HG03280 (cell line): Measurements from ENCODE around the gene POSTN.
"Not testable (repeated sequence)": the region's sequence is repeated elsewhere in the genome, so short reads cannot be mapped to it uniquely, and the experiment has no call there.

ENCODE experiments used
- ATAC-seq: cut with Tn5 transposase; IDR thresholded peaks from one replicate; pipeline ENCODE4 v1.9.1; 2021; ENCODE audit warnings: mild to moderate bottlenecking, moderate library complexity; ENCODE audit not compliant: unreplicated experiment

POSTN gene

DNA sequence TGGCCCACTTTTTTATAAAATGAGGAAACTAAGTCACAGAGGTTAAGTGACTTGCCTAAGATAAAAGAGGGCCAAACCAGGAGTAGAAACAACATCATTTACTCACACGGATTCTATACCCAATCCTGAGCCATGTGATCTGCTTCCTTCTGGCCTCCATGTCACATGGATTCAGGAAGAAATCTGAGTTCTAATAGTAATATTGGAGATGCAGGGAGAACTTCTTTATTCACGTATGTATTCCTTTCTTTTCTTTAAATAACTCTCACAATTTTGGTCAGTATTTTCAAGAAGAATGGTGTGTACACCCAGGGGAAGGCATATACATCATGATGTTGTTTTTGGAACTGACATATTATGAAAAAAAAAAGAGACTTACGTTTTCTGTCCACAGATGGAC is 1.8 kb downstream of the POSTN start:
- ATAC-seq: no peak

DNA sequence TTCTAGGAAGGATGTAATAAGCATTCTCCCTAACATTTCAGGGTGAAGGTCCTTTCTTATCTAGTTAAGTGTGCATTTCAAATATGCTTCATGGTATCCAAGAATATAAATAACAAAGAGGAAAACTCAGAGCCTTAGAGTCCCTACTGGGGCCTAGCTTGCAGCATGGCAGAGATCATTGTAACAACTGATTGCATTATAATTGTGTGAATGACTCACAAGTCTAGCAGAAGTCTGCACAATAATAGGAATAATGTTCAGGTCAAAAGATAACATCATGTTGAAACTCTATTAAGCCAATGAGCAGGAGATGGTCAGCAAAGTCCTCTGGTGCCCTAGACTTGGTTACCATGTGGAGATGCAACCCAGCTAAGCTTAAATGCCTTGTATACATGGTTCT is 3.4 kb downstream of the POSTN start:
- no peak for ATAC-seq

DNA sequence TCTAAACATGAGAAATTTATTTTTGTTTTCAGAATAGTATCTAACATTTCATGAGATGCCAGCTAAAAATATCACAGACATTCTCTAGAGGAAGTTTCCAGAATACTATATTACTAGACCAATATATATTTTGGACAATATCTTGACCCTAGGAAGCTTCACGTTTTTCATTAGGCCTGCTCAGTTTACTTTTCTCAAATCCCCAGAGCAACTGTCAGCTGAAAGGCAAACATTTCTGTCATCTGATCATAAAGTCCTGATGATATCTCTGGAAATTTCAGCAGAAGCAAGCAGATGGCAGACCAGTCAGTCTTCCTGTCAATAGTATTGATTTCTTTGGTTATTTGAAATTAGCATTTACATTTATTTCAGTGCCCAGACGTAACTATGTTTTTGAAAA is 4.0 kb downstream of the POSTN start:
- ATAC-seq: no peak

DNA sequence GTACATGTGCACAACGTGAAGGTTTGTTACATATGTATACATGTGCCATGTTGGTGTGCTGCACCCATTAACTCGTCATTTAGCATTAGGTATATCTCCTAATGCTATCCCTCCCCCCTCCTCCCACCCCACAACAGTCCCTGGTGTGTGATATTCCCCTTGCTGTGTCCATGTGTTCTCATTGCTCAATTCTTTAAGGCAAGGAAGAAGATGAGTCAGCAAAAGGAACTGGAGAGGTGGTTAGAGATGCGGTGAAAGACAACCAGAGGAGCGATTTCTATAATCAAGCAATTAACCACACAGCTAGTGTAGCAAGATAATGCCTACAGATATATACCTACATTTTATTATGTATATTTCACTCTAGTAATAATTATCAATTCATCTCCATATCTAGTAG is 9.2 kb downstream of the POSTN start:
- not testable (repeated sequence) for ATAC-seq

DNA sequence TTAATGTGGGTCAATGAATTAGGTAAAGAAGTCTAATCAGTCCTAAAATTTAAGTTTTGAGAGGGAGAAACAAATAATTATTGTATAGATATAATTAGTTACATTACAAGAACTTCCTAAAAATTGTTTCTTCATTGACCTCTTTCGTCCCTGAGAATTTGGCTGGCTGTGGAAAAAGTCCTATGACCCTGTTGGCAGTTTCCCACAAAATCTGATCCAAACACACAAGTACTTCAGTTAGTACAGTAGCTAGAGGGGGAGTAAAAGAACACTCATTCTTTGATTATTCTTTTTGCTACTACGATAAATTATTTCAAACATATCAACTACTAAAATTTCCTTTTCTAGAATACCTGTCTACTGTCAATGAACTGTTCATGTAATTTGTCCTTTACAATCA is 11.3 kb downstream of the POSTN start:
- no peak for ATAC-seq

DNA sequence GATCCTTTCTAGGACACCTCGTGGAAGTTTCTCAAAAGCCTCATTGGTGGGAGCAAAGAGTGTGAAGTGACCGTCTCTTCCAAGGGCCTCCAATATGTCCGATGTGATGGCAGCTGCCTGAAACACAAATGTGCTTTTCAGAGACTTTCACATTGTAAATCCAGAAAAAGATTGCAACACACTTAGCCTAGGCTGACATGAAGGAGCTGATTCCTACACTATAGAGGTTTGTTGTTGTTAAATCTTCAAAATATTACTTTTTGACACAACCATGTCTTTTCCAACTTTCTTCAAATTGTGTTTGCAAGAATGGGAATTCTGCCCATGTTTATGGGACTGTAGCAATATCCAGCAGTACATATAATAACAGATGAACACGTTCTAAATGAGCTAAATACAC is 12.4 kb downstream of the POSTN start:
- ATAC-seq: no peak

DNA sequence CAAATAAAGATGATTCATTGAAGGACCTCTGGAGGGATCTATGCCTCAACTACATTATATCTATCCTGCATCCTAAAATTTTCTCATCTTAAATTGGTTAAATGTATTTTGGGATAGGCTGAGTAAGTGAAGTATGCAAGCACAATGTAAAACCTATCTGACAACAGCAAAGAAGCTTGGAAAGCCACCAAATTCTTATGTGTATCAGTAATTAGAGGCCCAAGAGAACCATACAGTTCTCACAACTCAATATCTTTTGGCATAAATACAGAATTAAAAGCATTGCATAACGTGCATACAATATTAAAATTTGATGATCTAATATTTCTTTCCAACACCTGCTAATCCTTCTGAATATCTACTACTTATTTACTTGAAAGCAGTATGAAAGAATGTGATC is 13.0 kb downstream of the POSTN start:
- no peak for ATAC-seq

DNA sequence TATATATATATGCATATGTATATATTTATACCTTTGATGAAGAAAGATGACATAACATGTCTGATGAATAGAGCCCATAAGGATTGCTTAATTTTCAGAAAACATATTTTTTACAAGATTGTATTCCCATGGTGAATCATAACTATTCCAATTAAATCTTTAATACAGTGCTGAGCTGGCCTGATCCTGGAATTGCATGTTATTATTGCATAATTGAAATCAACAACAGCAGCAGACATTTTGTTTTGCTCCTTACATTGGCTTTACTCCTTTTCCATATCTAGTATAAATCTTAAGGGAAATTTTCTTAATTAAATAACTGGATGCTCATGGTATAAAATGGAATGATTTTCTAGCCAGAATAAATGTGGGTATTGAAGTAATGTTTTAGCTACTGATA is 22.0 kb downstream of the POSTN start:
- ATAC-seq: no peak

DNA sequence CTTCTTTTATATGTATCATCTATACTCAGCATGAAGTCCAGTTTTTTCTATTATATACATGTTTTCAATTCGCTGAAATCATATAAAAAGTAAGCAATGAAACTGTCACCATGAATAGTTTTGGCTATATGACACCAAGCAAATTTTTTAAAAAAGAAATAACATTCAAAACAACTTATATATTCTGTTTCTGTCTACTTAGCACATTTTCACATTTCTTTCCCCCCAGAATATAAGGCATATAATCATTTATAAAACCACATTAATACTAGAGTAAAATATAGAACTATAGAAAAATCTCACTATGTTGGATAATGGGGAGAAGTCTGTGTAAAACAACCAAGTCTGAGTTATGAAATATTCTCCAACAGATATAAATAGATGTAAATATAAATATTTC is 33.1 kb downstream of the POSTN start:
- no peak for ATAC-seq

DNA sequence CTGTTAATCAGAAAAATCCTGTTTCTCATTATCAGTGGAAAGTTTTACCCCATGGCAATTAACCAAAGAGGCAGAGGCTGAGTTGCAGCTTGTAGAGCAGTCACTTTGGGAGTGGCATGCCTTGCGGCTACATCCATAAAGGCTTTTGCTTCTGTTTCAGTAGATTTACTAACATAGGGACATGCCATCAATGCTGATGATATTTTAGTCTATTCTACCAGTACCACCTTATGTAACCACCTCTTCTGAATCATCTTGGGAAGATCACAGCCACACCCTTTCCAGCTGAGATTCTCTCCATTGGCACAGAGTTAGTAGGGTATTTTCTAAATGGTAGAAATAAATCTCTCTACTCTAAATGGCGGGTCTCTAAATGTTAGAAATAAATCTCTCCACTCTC is 37.5 kb downstream of the POSTN start:
- ATAC-seq: no peak

DNA sequence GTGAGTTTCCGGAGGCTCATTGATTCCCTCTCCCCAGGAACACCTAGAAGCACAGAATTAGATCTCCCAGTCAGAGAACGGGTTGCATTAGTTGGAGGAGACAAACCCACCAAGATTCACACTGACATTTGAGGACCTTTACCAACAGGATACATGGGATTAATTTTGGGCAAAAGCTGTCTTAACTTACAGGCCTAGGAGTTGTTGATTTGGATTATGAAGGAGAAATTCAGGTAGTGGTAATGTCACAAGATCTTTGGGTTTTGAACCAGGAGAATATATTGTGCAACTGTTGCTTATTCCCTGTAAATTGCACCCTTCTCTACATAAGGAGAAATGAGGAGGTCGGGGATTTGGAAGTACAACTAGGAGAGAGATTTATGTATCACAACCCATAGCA is 38.0 kb downstream of the POSTN start:
- no peak for ATAC-seq

DNA sequence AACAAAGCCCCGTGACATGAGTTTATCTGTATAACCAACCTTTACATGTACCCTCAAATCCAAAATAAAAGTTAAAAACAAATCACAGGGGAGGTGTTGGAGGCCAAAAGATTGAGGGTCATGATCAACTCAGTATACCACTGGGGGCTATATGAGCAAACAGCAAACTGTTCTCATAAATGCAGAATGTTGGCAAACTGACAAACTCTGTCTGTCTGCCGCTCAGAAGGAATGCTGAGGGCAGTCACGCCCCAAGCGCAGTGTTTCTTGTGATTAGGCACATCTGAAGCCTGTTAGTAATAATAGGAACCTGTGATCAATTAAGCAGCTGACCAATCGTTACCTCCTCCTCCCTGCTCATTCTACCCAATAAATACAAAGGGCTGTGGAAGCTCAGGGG is 39.8 kb downstream of the POSTN start:
- ATAC-seq: not testable (repeated sequence)

DNA sequence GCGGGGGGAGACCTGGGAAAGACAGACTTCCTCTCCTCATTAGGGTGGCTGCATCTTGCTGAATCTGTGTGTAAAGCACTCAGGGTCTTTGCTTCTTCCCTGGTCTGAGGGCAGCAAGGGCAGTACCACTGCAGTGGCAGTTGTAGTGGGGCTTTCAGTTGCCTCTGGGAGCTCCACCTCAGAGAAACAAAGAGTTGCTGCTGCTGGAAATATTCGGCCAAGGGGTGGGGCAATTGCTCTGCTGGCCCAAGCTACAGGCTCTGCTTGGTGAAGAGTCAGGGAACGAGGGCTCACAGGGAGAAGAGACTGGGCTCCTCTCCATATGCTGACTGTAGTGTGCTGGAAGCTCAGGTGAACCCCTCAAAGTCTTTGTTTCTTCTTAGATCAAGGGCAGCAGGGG is 52.5 kb downstream of the POSTN start:
- ATAC-seq: no peak

DNA sequence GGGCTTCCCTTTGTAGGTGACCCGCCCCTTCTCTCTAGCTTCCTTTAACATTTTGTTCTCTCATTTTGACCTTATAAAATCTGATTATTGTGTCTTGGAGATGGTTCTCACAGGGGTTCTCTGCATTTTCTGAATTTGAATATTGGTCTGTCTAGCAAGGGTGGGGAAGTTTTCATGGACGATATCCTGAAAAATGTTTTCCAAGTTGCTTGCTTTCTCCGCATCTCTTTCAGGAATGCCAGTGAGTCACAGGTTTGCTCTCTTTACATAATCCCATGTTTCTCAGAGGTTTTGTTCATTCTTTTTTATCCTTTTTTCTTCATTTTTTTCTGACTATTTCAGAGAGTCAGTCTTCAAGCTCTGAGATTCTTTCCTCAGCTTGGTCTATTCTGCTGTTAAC is 53.6 kb downstream of the POSTN start:
- no peak for ATAC-seq

DNA sequence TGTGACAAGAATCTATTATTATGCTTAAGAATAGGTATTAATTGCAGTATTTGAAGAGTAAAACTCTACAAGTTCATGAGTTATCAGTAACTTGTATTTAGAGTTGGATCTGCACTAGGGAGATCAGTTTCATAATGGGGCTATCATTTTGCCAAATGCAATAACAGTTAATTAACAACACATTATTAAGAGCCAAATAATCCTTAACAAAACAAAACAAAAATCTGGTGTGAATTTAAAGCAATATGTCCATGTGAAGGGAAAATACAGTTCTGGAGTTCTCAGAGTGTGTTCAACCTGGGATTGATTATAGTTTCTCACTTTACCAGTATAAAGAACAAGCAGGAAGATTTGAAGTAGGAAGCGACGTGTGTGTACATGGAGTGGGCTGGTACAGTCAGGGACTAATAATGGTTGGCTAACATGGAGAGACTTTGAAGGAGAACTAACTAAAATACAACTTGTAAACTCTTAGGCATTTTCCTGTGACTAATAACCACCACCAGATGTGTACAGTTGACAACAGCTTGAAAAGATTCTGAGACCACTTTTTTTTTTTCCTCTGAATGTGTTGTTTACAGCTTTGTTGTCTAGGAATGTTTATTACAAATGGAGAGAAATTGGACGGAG is 58.5 kb downstream of the POSTN start:
- ATAC-seq: no peak

DNA sequence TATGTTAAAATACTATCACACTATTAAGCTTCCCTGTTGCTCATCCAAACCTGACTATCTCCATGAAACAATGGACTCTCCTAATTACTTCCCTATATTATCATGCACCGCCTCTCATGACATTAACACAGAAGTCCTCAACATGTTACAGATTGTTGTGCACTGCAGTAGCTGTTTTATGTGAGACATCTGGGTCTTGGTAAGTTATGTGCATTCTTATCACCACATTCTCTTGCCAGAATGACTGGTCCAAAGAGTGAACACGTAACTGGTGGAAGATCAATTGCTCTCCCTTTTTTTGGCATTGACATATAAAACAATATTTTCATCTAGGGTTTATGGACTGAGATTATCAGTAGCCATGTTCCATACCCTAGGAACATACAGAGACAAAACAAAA is 59.4 kb downstream of the POSTN start:
- ATAC-seq: no peak

DNA sequence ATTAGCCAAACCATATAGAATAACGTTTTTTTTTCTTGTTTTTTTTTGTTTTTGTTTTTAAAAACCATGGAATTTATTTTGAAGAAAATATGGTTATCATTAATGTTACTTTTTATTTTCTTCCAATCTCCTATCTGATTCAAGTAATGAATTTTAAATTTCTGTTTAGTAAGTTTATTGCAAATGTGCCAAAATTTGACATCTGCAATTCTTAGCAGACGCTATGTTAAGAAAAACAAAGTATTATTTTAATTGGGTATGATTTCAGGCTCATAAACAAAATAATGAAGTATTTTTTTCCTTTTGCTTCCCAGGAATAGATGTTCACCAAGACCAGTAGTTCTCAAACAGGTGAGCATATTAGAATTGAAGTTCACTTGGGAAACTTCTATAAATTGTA is 63.1 kb downstream of the POSTN start:
- ATAC-seq: no peak

DNA sequence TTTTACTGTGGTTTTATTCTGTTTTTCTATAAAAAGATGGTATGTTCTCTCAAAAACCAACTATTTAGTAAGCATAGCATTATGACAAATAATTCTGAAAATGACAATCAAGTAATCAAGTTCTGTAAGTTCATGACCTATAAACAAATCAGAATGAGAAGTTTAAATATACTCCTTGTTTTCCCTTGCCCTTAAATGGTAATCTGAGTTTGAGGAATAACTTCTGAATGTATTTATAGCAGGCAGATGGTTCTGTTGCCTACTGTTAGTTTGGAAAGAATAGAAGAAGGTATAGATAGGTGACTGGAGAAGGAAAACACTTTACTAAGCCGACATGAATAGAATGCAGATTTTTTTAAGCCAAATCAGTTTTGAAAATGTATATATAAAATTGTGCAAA is 63.9 kb downstream of the POSTN start:
- ATAC-seq: no peak

DNA sequence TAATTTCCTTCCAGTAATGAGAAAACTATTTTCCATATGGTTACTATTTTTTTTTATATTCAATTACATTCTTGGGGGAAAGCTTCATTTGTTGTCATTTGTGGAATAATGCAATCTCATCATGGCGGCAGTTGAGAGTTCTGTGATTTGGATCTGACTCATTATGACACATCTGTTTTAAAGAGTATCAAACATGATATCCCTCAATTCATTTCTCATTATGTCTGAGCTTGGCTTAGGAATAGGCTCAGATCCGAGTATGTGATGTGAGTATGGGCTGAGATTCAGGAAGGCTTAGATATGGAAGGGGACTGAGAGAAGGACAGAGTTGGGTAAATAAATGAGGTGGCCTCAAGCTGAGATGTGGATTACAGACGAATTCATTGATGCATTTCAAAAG is 64.4 kb downstream of the POSTN start:
- no peak for ATAC-seq

DNA sequence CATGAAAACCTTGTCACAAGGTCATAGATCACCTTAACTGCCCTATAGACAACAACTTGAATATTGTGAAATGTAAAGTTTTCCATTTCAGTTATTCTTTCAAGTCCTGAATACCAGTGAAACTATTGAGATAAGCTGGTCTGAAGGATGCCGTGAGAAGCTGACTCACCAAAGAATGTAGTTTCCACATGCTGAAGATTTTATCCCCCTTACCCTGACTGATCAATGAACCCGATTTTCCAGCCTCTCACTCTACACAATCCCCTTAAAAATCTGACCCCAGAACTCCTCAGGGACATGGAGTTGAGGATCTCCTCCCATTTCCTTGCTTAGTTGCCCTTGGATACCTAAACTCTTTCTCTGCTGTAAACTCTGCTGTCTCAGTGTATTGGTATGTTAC is 67.5 kb downstream of the POSTN start:
- ATAC-seq: no peak

DNA sequence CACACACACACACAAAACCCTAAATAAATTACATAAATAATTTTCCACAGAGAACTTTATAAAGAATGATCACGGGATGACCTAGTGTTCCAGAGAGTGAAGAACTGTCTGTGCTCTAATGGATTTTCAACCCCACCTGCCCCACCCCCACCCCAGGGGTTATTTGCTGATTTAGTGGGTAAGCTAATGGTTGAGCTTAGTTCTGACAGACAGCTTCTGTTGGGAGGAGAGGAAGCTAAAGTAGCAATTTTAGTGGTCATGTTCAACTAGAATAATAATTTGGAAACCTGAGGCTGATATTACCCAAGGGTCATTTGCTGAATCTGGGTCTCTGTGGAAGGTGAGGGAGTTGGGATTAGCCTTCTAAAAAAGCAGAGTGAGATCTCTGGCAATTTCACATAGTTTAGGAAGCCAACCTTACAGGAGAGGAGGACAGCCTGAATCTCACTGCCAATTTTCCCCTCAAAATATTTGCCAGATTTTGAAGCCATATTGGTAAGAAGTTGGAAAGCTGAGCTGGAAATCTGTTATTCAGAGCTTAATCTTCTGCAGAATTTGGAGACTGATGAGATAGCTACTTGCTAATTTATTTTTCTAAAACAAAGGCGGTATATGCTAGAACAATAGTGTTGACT is 68.7 kb downstream of the POSTN start:
- no peak for ATAC-seq

DNA sequence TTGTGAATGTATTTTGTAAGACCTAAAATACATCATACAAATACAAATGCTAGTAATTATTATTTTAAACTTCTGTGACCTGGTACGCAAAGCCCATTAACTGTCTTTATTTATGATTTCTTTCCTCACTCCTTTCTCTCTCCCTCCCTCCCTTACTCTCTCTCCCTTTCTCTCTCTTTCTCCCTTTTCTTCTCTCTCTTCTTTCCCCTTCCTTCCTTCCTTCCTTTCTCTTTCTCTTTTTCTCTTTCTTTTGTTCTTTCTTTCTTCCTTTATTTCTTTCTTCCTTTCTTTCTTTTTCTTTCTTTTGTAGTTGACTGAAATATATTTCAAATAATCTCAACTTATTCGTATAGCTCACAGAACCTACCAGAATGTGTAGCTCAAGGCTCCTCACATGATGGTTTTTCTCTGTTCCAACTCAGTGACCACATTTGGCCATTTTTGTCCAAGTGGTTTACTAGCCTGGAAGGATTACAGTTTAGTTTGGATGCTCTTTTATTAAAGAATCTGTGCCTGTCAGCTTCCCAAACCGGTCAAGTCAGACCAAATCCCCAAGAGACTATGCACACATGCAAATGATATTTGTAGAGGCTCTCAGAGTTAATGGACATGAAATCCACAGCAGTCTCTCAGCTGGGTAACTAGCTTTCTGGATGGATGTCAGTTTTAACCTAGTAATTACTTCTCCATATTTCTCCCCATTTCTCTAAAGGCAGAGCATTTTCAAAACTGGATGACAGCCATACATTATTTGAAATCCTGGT is 71.7 kb downstream of the POSTN start:
- ATAC-seq: no peak
